ENCODE results near the gene OXLD1.

The OXLD1 gene

DNA sequence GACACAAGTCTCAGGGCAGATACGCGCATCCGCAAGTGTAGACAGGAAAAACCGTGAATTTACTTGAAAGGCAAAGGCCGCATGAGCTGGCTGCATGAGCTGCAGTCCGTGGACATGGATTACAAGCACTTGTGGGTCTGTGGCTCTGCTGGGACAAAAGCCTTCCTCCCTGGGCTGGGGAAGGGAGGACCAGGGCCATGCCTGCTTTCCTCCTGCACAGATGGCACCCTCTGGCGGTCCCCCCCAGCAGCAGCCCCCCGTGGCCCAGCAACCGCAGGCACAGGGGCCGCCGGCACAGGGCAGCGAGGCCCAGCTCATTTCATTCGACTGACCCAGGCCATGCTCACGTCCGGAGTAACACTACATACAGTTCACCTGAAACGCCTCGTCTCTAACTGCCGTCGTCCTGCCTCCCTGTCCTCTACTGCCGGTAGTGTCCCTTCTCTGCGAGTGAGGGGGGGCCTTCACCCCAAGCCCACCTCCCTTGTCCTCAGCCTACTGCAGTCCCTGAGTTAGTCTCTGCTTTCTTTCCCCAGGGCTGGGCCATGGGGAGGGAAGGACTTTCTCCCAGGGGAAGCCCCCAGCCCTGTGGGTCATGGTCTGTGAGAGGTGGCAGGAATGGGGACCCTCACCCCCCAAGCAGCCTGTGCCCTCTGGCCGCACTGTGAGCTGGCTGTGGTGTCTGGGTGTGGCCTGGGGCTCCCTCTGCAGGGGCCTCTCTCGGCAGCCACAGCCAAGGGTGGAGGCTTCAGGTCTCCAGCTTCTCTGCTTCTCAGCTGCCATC lies 35.1 kb upstream of the OXLD1 start:
- TF ChIP-seq CTCF (IDR thresholded peaks at IDR 0.05; ENCODE audit: control insufficient read depth, insufficient read depth, low read depth, low read length, missing control alignments) = peak; percentile 7
- peak overlapping the region; percentile 8; the same call in 1 of the 2 replicates for H3K4me3 ChIP-seq (ENCODE audit: control insufficient read depth, low read depth, low read length)
- DNase-seq (ENCODE audit: low read depth) = no peak

DNA sequence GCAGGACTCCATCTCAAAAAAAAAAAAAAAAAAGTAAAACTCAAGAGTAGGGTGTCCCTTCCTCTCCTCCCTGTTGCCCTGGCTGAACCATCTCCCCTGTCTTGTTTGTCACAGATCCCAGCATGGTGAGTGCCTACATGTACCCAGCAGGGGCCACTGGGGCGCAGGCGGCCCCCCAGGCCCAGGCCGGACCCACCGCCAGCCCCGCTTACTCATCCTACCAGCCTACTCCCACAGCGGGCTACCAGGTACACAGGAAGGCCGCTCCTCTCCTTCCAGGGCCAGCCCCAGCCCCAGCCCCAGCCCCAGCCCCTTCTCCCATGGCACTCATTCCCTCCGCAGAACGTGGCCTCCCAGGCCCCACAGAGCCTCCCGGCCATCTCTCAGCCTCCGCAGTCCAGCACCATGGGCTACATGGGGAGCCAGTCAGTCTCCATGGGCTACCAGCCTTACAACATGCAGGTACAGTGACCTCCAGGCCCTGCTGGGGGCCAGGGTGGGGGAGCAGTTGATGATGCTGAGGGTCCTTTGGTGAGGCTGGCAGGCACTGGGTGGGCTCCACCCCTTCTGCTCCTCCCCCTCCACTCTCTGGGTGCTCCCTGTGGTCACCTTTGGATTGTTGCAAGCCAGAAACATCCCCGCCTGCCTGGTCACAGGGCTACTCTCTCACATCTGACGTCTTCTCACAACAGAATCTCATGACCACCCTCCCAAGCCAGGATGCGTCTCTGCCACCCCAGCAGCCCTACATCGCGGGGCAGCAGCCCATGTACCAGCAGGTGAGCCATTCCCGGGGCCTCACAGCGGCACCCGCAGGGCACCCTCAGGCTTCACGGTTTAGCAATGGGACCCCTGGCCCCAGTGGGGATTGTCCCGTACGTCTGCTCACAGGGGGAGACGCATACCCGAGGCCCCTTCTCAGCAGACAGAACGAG lies 34.2 kb upstream of the OXLD1 start:
- no peak overlapping the region for H3K4me3 ChIP-seq (ENCODE audit: control insufficient read depth, low read depth, low read length)
- no peak for DNase-seq (ENCODE audit: low read depth)
- TF ChIP-seq CTCF (IDR thresholded peaks at IDR 0.05; ENCODE audit: control insufficient read depth, insufficient read depth, low read depth, low read length, missing control alignments) = no peak

DNA sequence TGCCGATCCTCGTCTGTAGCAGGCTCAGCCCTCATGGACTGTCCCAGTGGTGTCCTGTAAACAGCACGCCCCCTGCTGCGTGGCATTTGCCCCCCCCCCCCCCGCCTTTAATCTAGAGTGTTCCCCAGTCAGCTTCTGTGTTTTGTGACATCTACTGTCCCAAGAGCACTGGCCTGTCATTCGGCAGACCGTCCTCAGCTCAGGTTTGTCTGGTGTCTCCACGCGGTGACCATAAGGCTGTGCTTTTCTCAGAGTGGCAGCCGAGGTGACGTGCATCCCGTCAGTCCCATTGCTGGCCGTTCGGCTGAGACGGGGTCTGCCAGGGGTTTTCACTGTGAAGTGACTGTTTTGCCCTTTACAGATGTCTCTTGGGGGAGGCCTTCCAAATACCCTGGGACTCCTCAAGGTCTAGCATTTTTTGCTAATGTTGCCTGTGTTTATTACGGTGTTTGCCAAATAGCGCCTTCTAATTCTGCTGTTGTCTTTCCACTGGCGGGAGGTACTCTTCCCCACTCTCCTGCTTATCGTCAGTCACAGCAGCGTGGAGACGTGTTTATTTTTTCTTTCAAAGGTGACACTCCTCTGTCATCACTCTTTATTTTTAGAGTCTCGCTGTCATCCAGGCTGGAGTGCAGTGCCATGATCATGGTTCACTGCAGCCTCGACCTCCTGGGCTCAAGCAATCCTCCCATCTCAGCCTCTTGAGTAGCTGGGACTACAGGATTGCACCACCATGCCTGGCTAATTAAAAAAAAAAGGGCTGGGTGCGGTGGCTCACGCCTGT lies 31.0 kb upstream of the OXLD1 start:
- H3K4me3 ChIP-seq (ENCODE audit: control insufficient read depth, low read depth, low read length) = no peak overlapping the region
- DNase-seq (ENCODE audit: low read depth) = no peak
- TF ChIP-seq CTCF (IDR thresholded peaks at IDR 0.05; ENCODE audit: control insufficient read depth, insufficient read depth, low read depth, low read length, missing control alignments) = no peak

DNA sequence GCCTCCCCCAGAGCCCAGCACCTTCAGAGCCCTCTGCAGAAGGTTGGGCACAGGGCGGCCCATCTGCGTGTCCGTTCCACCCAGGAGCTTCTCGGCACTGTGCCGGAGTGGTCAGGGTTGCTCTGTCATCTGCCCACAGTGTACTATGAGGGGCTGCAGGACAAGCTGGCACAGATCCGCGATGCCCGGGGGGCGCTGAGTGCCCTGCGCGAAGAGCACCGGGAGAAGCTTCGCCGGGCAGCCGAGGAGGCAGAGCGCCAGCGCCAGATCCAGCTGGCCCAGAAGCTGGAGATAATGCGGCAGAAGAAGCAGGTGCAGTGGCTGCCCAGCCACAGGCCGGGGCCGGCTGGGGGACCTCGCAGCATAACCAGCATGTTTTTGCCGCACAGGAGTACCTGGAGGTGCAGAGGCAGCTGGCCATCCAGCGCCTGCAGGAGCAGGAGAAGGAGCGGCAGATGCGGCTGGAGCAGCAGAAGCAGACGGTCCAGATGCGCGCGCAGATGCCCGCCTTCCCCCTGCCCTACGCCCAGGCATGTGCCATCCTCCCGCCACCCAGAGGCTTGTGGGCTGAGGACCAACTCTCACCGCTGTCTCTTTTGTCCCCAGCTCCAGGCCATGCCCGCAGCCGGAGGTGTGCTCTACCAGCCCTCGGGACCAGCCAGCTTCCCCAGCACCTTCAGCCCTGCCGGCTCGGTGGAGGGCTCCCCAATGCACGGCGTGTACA lies 30.0 kb upstream of the OXLD1 start:
- no peak for DNase-seq (ENCODE audit: low read depth)
- H3K4me3 ChIP-seq (ENCODE audit: control insufficient read depth, low read depth, low read length) = no peak overlapping the region
- no peak for TF ChIP-seq CTCF (IDR thresholded peaks at IDR 0.05; ENCODE audit: control insufficient read depth, insufficient read depth, low read depth, low read length, missing control alignments)

GRCh38 chr17:81695801-81696200 lies 29.4 kb upstream of the OXLD1 start:
- no peak for DNase-seq (ENCODE audit: low read depth)
- no peak for TF ChIP-seq CTCF (IDR thresholded peaks at IDR 0.05; ENCODE audit: control insufficient read depth, insufficient read depth, low read depth, low read length, missing control alignments)
- no peak overlapping the region for H3K4me3 ChIP-seq (ENCODE audit: control insufficient read depth, low read depth, low read length)
